DMS79 treated with DMSO at 0.1 percent for 48 hours (cell line): Measurements from ENCODE around the gene GLIS1.
A peak's percentile ranks its signal among the peaks of the same experiment; 100 is the strongest.

Experiments used
- DNase-seq: peaks from one replicate; lab custom pipeline; 2025; lab: John Stamatoyannopoulos, UW

Gene GLIS1

GRCh38 chr1:53717025-53717804 is 21.7 kb downstream of the GLIS1 start:
- DNase-seq = no peak

GRCh38 chr1:53716150-53716549 is 22.8 kb downstream of the GLIS1 start:
- no peak for DNase-seq

- no peak for DNase-seq
Observed at GRCh38 chr1:53715478-53715877, 23.5 kb downstream of the GLIS1 start.

- no peak for DNase-seq
Observed at GRCh38 chr1:53712276-53712675, 26.7 kb downstream of the GLIS1 start.

GRCh38 chr1:53710584-53710983 is 28.4 kb downstream of the GLIS1 start:
- no peak for DNase-seq

GRCh38 chr1:53708687-53709086 is 30.3 kb downstream of the GLIS1 start:
- DNase-seq = peak; percentile 41

- DNase-seq = no peak
Observed at GRCh38 chr1:53706356-53706755, 32.6 kb downstream of the GLIS1 start.

GRCh38 chr1:53705446-53706096 is 33.4 kb downstream of the GLIS1 start:
- no peak for DNase-seq

GRCh38 chr1:53704804-53705445 is 34.0 kb downstream of the GLIS1 start:
- DNase-seq = no peak

GRCh38 chr1:53704304-53704703 is 34.7 kb downstream of the GLIS1 start:
- DNase-seq = no peak

GRCh38 chr1:53703174-53703573 is 35.8 kb downstream of the GLIS1 start:
- DNase-seq = no peak

- DNase-seq = no peak
Observed at GRCh38 chr1:53702341-53702740, 36.6 kb downstream of the GLIS1 start.

- no peak for DNase-seq
Observed at GRCh38 chr1:53700776-53701175, 38.2 kb downstream of the GLIS1 start.

GRCh38 chr1:53699981-53700380 is 39.0 kb downstream of the GLIS1 start:
- DNase-seq = no peak

GRCh38 chr1:53698384-53698980 is 40.5 kb downstream of the GLIS1 start:
- DNase-seq = no peak

GRCh38 chr1:53697721-53698383 is 41.1 kb downstream of the GLIS1 start:
- no peak for DNase-seq

GRCh38 chr1:53696990-53697389 is 42.0 kb downstream of the GLIS1 start:
- no peak for DNase-seq

GRCh38 chr1:53696571-53696970 is 42.4 kb downstream of the GLIS1 start:
- DNase-seq = no peak

GRCh38 chr1:53696051-53696450 is 42.9 kb downstream of the GLIS1 start:
- no peak for DNase-seq

GRCh38 chr1:53695116-53695515 is 43.8 kb downstream of the GLIS1 start:
- DNase-seq = no peak

- DNase-seq = no peak
Observed at GRCh38 chr1:53694718-53695091, 44.3 kb downstream of the GLIS1 start.
